GM19035 (cell line): ENCODE measurements around the gene ATP5PO.
A peak's percentile ranks its signal among the peaks of the same experiment; 100 is the strongest.

Experiments used
- ATAC-seq: cut with Tn5 transposase; IDR thresholded peaks from one replicate; pipeline ENCODE4 v1.9.1; 2021; ENCODE audit not compliant: unreplicated experiment

ATP5PO gene

GRCh38 chr21:33915368-33916199, at the start of gene ATP5PO:
ATP5PO (minus strand) TSS chr21:33915804; CDS start chr21:33915763, 41 bp downstream.
- ATAC-seq = peak; percentile 99

GRCh38 chr21:33964706-33965325, 49.2 kb upstream of the ATP5PO start:
- no peak for ATAC-seq

GRCh38 chr21:33963848-33964555, 48.4 kb upstream of the ATP5PO start:
- no peak for ATAC-seq

- ATAC-seq = no peak
Observed at GRCh38 chr21:33962290-33962689, 46.7 kb upstream of the ATP5PO start.

- no peak for ATAC-seq
Observed at GRCh38 chr21:33961061-33961460, 45.5 kb upstream of the ATP5PO start.

GRCh38 chr21:33959680-33960079, 44.1 kb upstream of the ATP5PO start:
- ATAC-seq = no peak

GRCh38 chr21:33954395-33954794, 38.8 kb upstream of the ATP5PO start:
- ATAC-seq = no peak

- ATAC-seq = no peak
Observed at GRCh38 chr21:33951276-33952178, 35.9 kb upstream of the ATP5PO start.

- no peak for ATAC-seq
Observed at GRCh38 chr21:33950431-33951079, 35.0 kb upstream of the ATP5PO start.

- ATAC-seq = no peak
Observed at GRCh38 chr21:33949516-33950430, 34.2 kb upstream of the ATP5PO start.

GRCh38 chr21:33948951-33949444, 33.4 kb upstream of the ATP5PO start:
- ATAC-seq = no peak

- ATAC-seq = peak; percentile 49
Observed at GRCh38 chr21:33948096-33948950, 32.7 kb upstream of the ATP5PO start.

GRCh38 chr21:33947451-33948095, 32.0 kb upstream of the ATP5PO start:
- peak; percentile 59 for ATAC-seq

- ATAC-seq = no peak
Observed at GRCh38 chr21:33945652-33946270, 30.2 kb upstream of the ATP5PO start.

- ATAC-seq = no peak
Observed at GRCh38 chr21:33944185-33944763, 28.7 kb upstream of the ATP5PO start.

- ATAC-seq = no peak
Observed at GRCh38 chr21:33943293-33943692, 27.7 kb upstream of the ATP5PO start.

GRCh38 chr21:33942426-33942825, 26.8 kb upstream of the ATP5PO start:
- no peak for ATAC-seq
